Epithelial cell of proximal tubule (primary cell): ENCODE measurements around the gene FAM78A. TPM values are rescaled to one million over a fixed set of nuclear protein-coding genes. Genes with fewer than 3 reads are reported as not detected.

Source experiments
- DNase-seq: peaks from one replicate; pipeline ENCODE4 v3.0.0-alpha.2; 2011; ENCODE audit warnings: low read depth
- H3K4me3 ChIP-seq: 2 replicates; pipeline ENCODE4 v1.5.1; 2011; ENCODE audit warnings: low read depth, mild to moderate bottlenecking, low read length
- total RNA-seq: library from RNA; depleted of rRNA; stranded (reverse); fragments of >200 nt; gene quantifications from 2 replicates; pipeline ENCODE4 v1.2.3, GENCODE V29; 2015
- TF ChIP-seq, protein P1 (sequence below): conservative IDR thresholded peaks from 2 replicates; pipeline ENCODE4 v1.5.1; 2012; ENCODE audit warnings: low read depth, mild to moderate bottlenecking, low read length

Gene FAM78A
- total RNA-seq, 1 donor from 2014 or later, result under 0.01 TPM

DNA sequence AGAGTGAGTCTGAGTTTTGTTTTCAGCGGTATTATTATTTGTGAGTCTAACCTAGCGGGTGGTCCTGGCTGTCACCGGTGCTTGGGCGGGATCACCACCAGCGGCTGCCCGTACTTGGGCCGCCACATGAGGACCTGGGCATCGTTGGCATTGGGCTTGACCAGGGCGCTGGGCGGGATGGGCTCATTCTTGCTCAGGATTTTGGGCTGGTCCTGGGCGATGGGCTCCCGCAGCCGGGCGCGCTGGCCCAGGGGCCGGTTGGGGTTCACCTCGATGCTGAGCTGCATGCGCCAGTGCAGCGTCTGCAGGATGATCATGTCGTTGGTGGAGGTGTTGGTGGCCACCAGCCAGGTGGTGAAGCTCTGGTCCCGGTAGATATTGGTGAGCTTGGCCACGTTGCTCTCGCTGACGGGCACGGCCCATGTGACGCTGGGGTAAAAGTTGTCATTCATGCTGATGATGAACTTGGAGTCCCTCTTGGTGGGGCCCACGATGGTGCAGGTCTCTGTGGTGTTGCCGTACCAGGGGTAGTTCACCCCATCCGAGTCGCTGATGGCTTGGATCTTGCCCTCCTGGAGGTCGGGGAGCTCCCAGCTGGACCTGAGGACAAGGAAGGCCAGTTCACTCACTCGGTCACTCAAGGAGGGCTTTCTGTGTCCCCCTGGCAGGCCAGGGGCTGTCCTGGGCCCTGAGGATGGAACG, 15.4 kb downstream of the FAM78A start:
- TF ChIP-seq, protein P1, sequence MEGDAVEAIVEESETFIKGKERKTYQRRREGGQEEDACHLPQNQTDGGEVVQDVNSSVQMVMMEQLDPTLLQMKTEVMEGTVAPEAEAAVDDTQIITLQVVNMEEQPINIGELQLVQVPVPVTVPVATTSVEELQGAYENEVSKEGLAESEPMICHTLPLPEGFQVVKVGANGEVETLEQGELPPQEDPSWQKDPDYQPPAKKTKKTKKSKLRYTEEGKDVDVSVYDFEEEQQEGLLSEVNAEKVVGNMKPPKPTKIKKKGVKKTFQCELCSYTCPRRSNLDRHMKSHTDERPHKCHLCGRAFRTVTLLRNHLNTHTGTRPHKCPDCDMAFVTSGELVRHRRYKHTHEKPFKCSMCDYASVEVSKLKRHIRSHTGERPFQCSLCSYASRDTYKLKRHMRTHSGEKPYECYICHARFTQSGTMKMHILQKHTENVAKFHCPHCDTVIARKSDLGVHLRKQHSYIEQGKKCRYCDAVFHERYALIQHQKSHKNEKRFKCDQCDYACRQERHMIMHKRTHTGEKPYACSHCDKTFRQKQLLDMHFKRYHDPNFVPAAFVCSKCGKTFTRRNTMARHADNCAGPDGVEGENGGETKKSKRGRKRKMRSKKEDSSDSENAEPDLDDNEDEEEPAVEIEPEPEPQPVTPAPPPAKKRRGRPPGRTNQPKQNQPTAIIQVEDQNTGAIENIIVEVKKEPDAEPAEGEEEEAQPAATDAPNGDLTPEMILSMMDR, result no peak
- H3K4me3 ChIP-seq, result no peak overlapping the region
- no peak for DNase-seq

DNA sequence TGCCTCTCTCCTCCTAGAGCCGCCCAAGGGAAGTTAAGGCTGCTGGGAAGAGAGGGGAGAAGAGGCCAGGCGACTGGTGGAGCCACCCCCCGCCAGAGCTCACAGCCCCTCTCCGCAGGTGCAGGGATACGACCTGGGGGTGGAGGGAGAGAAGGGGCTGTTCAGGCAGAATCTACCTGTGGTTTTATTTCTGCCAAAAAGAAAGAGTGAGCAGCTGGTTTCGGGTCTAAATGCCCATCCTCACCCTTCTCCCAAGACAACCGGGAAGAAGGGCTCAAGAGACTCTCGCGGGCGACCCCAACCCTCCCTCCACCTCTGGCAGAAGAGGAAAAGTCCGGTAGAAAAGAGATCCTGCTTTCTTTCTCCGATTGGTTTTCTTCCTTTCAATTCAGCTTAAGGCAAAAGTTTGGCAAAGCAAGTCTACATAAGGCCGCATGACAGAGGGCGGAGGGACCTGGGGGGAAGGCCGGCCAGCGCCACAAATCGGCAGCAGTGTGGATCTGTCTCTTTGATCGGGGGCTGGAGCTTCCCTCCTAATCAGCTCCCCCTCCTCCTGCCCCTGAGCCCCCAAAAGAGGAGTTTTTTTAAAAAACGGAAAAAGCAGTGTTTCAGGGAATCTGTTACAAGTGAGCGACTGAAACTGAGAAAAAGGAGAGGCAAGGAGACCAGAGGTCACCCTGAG, 16.3 kb downstream of the FAM78A start:
- no peak for DNase-seq
- H3K4me3 ChIP-seq, result no peak overlapping the region
- TF ChIP-seq, protein P1, result no peak

DNA sequence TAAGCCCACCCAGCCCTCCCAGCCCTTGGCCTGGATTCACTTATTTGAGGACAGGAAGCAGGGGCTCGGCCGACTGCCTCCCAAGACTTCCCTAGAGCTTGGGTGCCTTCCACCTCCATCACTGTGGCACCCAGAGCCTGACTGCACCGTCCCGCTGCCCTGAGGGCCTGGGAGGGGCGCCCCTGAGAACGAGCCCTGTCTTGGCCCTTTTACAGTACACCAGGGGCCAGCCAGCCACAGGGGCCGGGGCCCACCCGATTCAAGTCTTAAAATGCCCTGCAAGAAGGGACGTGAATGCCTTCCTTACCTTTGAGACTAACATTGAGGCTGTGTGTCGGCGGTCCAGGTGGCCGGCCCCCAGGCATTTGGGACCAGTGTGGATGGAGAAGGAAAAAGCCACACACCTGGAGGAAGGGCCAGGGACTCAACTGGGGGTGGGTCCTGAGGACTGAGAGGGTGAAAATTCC, 16.8 kb downstream of the FAM78A start:
- no peak for DNase-seq
- no peak overlapping the region for H3K4me3 ChIP-seq
- TF ChIP-seq, protein P1, result no peak

DNA sequence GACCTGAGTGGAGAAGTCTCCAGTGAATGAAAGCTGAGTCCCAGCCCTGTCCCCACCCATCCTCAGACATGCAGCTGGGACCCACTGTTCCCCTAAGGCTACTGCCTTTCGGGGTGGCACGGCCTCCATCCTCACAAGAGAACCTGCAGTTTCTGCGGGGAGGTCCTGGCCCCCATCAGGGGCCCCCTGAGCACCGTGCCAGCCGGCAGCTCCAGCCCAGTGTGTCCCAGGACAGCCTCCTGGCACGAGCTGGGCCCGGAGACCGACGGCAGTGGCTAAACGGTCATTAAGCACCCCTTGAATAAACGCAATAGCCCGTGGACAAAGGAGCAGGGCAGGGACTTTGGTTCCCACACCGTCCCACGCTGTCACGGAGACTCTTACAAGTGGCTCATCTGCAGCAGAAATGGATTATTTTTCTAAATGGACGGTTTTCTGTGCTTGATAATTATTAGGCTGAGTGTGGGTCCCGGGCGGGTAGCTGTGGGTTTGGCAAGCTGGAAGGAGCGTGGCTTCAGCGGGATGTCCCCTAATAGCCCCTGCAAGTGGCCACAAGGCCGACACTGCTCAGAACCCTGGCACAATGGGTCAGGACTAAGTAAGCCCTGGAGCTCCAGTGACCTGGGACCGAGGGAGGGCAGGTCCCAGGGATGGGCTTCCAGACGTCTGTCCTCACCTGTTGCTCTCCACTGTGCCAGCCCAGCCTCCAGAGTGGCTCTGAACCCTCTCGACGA, 17.4 kb downstream of the FAM78A start:
- TF ChIP-seq, protein P1, result no peak
- no peak overlapping the region for H3K4me3 ChIP-seq
- DNase-seq, result no peak

DNA sequence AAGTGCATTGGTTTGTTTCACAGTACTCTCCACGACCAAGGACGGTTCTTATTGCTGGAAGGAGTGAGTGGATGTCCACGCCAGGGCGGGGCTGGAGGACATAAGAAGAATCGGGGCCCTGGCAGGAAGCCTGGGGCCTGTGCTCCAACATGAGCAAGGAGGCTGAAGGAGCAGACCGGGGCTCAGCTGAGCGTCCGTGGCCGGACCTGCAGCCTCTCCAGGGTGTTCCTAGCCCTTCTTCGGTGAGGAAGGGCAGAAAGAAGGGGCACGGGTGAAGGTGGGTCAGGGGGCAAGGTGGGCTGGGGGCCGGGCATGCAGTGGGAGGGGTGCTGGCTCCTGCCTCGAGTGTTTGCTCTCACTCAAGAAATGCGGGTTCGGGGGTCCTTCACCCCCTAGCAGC, 18.1 kb downstream of the FAM78A start:
- no peak for DNase-seq
- TF ChIP-seq, protein P1, result no peak
- no peak overlapping the region for H3K4me3 ChIP-seq

DNA sequence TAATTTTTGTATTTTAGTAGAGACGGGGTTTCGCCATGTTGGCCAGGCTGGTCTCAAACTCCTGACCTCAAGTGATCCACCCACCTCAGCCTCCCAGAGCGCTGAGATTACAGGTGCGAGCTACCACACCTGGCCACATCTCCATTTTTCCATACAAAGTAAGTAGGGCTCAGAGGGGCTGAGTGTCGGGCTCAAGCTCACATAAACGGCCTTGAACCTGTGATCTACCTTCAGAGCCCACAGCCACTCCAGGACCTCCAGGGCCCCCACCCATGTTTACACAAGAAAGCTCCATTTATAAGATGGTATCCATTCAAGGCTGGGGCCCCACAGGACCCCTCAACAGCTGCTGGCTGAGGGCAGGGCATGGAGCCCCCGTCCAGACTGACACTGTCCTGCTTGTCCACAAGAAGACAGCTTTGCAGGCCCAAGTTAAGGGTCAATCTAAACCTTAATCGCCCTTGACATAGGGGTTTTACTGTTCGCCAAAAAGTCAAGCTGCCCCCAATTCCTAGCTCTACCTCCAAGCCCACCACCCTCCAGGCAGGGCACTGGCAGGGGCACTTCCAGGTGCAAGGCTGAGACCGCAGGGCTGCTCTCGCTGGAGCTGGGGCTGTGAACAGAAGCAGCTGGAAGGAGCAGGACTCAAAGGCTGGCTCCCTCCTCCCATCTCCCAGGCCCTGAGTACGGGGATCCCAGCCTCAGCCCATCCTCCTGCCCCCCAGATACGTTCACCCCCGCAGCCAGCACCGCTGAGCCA, 18.9 kb downstream of the FAM78A start:
- TF ChIP-seq, protein P1, result no peak
- H3K4me3 ChIP-seq, result no peak overlapping the region
- DNase-seq, result no peak
